ENCODE data around the gene PREX1. TPM values are rescaled to one million over a fixed set of nuclear protein-coding genes. Genes with fewer than 3 reads are reported as not detected.

Gene PREX1
- total RNA-seq, 1 donor from 2014 or later = 66.0 TPM

DNA sequence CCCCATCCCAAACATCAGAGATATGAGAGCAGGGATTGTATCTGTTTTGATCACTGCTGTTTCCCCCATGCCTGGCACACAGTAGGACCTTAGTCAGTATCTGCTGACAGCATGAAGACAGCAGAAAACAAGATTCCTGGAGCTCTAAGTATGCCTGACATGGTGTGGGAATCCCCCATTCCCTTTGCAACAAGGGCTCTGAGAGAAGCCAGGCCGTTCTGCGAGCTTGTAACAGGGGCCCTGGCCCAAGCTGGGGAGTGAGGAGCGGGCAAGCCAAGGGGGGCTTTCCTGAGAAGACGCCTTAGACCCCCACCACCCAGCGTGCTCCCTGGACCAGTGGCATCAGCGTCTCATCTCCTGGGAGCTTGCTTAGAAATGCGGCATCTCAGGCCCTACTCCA is 25.2 kb downstream of the PREX1 start:
- H3K4me3 ChIP-seq = no peak overlapping the region
- no peak overlapping the region for H3K27ac ChIP-seq
- TF ChIP-seq, protein P1, sequence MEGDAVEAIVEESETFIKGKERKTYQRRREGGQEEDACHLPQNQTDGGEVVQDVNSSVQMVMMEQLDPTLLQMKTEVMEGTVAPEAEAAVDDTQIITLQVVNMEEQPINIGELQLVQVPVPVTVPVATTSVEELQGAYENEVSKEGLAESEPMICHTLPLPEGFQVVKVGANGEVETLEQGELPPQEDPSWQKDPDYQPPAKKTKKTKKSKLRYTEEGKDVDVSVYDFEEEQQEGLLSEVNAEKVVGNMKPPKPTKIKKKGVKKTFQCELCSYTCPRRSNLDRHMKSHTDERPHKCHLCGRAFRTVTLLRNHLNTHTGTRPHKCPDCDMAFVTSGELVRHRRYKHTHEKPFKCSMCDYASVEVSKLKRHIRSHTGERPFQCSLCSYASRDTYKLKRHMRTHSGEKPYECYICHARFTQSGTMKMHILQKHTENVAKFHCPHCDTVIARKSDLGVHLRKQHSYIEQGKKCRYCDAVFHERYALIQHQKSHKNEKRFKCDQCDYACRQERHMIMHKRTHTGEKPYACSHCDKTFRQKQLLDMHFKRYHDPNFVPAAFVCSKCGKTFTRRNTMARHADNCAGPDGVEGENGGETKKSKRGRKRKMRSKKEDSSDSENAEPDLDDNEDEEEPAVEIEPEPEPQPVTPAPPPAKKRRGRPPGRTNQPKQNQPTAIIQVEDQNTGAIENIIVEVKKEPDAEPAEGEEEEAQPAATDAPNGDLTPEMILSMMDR (IDR thresholded peaks at IDR 0.05) = no peak
- H3K27me3 ChIP-seq = peaks cover 9% of the 10 kb centered on the region
- no peak for ATAC-seq
- H3K9me3 ChIP-seq = no peaks in the 10 kb centered on the region
- no peaks in the 10 kb centered on the region for H3K36me3 ChIP-seq
- DNase-seq = no peak
- intact Hi-C loops (cut with DNase I) = no loop called here
- H3K4me1 ChIP-seq = peaks cover 29% of the 10 kb centered on the region

DNA sequence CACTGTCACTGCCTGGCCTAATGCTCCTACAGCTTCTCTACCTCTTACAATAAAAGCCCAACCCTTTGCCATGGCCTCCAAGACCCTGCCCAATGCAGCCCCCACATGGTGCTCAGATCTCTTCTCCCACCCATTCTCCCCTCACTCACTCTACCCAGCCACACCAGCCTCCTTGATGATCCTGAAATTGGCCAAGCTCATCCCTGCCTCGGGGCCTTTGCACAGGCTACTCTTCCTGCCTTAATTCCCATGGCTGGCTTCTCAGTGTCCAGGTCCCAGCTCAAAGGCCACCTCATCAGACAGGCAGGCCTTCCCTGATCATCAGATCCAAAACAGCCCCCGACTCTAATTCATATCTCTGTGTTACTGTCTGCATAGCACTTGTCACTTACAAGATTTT is 25.6 kb downstream of the PREX1 start:
- H3K4me1 ChIP-seq = peaks cover 31% of the 10 kb centered on the region
- no peak overlapping the region for H3K4me3 ChIP-seq
- ATAC-seq = no peak
- TF ChIP-seq, protein P1 (IDR thresholded peaks at IDR 0.05) = no peak
- no peaks in the 10 kb centered on the region for H3K9me3 ChIP-seq
- DNase-seq = no peak
- H3K27me3 ChIP-seq = peaks cover 9% of the 10 kb centered on the region
- H3K27ac ChIP-seq = no peak overlapping the region
- intact Hi-C loops (cut with DNase I) = no loop called here
- H3K36me3 ChIP-seq = no peaks in the 10 kb centered on the region

DNA sequence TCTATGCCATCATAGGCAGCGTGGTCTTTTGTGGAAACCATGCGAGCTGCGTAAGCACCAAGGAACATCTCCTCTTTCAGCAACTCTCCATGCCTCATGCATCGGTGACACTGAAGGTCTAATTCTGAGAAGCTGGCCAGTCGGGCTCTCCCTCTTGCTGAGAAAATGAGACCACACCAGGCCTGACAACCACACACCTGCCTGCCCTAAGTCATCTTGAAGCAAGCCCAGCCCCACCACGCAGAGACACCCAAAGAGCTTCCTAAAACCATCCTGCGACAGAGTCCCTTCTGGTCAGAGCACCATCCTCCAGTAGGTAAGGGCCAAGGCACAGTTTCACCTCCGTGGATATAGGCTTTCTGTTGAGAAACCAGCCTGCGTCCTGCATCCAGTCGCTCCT is 26.6 kb downstream of the PREX1 start:
- intact Hi-C loops (cut with DNase I) = no loop called here
- DNase-seq (no peak), ATAC-seq (no peak)
- H3K27ac ChIP-seq = no peak overlapping the region
- TF ChIP-seq, protein P1 (IDR thresholded peaks at IDR 0.05) = no peak
- H3K36me3 ChIP-seq = no peaks in the 10 kb centered on the region
- no peak overlapping the region for H3K4me3 ChIP-seq
- H3K27me3 ChIP-seq = peaks cover 4% of the 10 kb centered on the region
- peaks cover 31% of the 10 kb centered on the region for H3K4me1 ChIP-seq
- H3K9me3 ChIP-seq = no peaks in the 10 kb centered on the region

DNA sequence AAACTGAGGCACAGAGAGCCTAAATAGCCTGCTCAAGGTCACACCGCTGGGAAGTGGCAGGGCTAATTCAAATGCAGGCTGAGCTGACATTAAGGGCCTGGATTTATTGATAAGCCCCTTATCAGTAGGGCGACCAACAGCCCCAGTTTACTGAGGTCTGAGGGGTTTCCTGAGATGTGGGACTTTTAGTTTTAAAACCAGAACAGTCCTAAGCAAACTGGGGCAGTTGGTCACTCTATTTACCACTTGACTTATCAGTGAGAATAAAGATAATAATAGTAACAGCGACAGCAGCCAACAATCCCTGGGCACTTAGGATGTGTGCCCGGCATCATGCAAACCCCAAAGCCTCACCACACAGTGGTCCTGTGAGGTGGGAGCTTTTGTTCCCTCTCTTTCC is 27.6 kb downstream of the PREX1 start:
- H3K4me3 ChIP-seq = no peak overlapping the region
- TF ChIP-seq, protein P1 (IDR thresholded peaks at IDR 0.05) = no peak
- no peak overlapping the region for H3K27ac ChIP-seq
- H3K9me3 ChIP-seq = no peaks in the 10 kb centered on the region
- H3K36me3 ChIP-seq = no peaks in the 10 kb centered on the region
- H3K27me3 ChIP-seq = peaks cover 2% of the 10 kb centered on the region
- ATAC-seq (no peak), DNase-seq (no peak)
- H3K4me1 ChIP-seq = peaks cover 31% of the 10 kb centered on the region
- intact Hi-C loops (cut with DNase I) = no loop called here

DNA sequence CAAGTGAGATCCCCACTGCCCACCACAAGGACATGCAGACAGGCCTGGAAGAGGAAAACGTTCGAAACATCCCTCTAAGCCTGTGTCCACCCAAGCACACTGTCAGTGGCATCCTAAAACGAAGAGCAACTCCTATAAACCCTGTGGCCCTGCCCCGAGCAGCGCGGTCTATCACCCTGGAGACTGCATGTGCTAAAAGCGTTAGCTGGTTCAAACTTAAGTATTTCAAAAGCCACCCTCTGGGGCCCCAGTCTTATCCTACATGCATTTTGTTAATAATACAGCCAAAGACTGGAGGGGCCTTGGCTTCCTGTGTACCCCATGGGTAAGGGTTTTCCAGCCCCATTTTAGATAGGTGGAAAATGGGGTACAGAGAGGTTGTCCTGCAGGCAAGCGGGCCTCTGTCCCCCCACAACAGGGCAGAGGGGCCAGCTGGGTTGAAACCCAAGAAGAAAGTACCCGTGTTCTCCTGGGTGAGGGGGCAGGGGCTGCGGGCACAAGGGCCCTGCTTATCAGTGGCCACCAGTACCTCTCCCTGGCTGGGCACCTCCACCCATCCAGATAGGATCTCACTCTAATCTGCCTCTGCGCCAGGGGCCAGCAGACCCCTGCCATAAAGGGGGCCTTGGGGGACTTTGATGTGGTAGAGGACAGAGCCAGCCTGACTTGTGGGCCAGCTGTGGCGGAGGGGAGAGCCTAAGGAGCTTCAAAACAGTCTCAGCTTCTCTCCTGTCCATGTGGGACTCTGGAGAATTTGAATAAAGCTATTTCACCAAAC is 28.3 kb downstream of the PREX1 start:
- no peaks in the 10 kb centered on the region for H3K27me3 ChIP-seq

More for the DNA sequence above, 28.3 kb downstream of the PREX1 start:
- ATAC-seq = no peak
- peak; percentile 46 for DNase-seq
- H3K4me1 ChIP-seq = peaks cover 24% of the 10 kb centered on the region
- TF ChIP-seq, protein P1 (IDR thresholded peaks at IDR 0.05) = no peak
- H3K9me3 ChIP-seq = no peaks in the 10 kb centered on the region
- H3K36me3 ChIP-seq = no peaks in the 10 kb centered on the region
- no peak overlapping the region for H3K4me3 ChIP-seq
- H3K27ac ChIP-seq = peak overlapping the region; percentile 27
- intact Hi-C loops (cut with DNase I) = no loop called here

Data from upper lobe of right lung (tissue), 1 donor.